Fibroblast of mammary gland (primary cell): ENCODE measurements around the gene ACSF2.
A peak's percentile ranks its signal among the peaks of the same experiment; 100 is the strongest.

Experiments used
- DNase-seq: peaks from one replicate; pipeline ENCODE4 v3.0.0-alpha.2; 2010; ENCODE audit warnings: low read depth
- H3K4me3 ChIP-seq: 2 replicates; pipeline ENCODE4 v1.5.1; 2011; ENCODE audit warnings: low read depth, mild to moderate bottlenecking, low read length, moderate library complexity; ENCODE audit not compliant: control insufficient read depth
- CTCF ChIP-seq: conservative IDR thresholded peaks from 2 replicates; pipeline ENCODE4 v1.5.1; 2011; ENCODE audit warnings: low read depth, low read length, inconsistent platforms; ENCODE audit not compliant: control insufficient read depth, insufficient read depth

The ACSF2 gene

GRCh38 chr17:50513495-50513894 lies 87.5 kb downstream of the ACSF2 start:
- peak; percentile 38 for DNase-seq
- H3K4me3 ChIP-seq = no peak overlapping the region
- no peak for TF ChIP-seq CTCF

GRCh38 chr17:50514388-50514787 lies 88.4 kb downstream of the ACSF2 start:
- no peak overlapping the region for H3K4me3 ChIP-seq
- TF ChIP-seq CTCF = no peak
- no peak for DNase-seq

GRCh38 chr17:50514936-50515702 lies 89.1 kb downstream of the ACSF2 start:
- TF ChIP-seq CTCF = no peak
- no peak overlapping the region for H3K4me3 ChIP-seq
- DNase-seq = peak; percentile 62

GRCh38 chr17:50517011-50517410 lies 91.0 kb downstream of the ACSF2 start:
- no peak for DNase-seq
- no peak overlapping the region for H3K4me3 ChIP-seq

GRCh38 chr17:50517504-50518383 lies 91.7 kb downstream of the ACSF2 start:
- DNase-seq = no peak
- no peak for TF ChIP-seq CTCF
- no peak overlapping the region for H3K4me3 ChIP-seq

More at GRCh38 chr17:50517011-50517410, 91.0 kb downstream of the ACSF2 start:
- no peak for TF ChIP-seq CTCF

GRCh38 chr17:50518384-50519023 lies 92.5 kb downstream of the ACSF2 start:
- DNase-seq = no peak
- no peak for TF ChIP-seq CTCF
- H3K4me3 ChIP-seq = no peak overlapping the region
